Measurements from ENCODE around the gene NR1H2. TPM values are rescaled to one million over a fixed set of nuclear protein-coding genes. Genes with fewer than 3 reads are reported as not detected.
A peak's percentile ranks its signal among the peaks of the same experiment; 100 is the strongest.
"Not testable (repeated sequence)": the region's sequence is repeated elsewhere in the genome, so short reads cannot be mapped to it uniquely, and the experiment has no call there.

The NR1H2 gene
- total RNA-seq = 33.4 TPM

DNA sequence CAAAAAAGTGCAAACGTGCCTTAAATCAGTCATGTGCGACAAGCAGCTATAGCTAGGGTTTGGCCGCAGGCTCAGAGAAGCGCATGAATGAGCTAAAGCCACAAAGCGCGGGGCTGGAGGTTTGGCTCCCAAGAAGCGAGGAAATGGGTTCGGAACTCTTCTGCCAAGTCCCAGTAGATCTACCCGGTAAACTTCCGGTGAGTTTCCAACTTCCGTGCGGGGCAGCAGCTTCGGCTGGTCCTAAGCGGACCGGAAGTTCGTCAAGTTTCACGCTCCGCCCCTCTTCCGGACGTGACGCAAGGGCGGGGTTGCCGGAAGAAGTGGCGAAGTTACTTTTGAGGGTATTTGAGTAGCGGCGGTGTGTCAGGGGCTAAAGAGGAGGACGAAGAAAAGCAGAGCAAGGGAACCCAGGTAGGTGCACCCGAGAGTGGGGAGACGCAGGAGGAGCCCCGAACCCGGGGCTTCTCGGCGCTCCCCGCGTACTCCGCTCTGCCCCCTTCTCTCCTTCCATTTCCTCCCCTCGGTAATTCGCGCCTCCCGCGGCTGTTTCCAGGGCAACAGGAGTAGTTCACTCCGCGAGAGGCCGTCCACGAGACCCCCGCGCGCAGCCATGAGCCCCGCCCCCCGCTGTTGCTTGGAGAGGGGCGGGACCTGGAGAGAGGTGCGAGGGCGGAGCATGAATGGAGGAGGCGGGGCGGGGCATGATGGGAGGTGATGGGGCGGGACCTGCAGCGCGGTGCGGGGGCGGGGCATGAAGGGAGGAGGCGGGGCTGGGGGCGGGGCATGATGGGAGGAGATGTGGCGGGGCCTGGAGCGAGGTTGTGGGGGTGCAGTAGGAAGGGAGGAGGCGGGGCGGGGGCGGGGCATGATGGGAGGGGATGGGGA is at the start of gene NR1H2:
TSS of gene NR1H2 (plus strand) at position 292 of the 885 bp plus-strand sequence. CDS start 1,149 bp downstream, outside the sequence.
- peak; percentile 94 for ATAC-seq

DNA sequence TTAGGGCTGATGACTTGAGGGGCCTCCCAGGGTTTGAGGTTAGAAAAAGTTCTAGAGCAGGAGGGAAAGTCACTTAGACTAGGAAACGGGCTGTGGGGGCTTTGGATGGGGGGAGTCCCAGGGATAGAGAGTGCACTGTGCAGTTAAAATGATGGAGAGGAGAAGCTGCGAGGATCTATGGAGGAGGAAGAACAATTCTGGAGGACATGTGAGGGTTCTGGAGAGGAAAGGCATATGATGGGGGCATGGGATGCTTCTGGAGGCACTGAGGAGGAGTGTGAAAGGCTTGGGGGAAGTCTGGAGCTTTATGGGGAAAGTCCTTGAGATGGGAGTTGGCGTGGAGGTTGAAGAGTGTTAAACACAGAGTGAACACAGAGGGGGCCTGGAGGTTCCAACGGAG is 49.2 kb upstream of the NR1H2 start:
- no peak for ATAC-seq

- no peak for ATAC-seq
These were observed 48.6 kb upstream of the NR1H2 start for GRCh38 chr19:50327461-50328223.

GRCh38 chr19:50328224-50328872 is 47.9 kb upstream of the NR1H2 start:
- ATAC-seq = no peak

GRCh38 chr19:50328873-50329145 is 47.4 kb upstream of the NR1H2 start:
- no peak for ATAC-seq

GRCh38 chr19:50329146-50329925 is 46.9 kb upstream of the NR1H2 start, which contains the start of gene KCNC3:
KCNC3 (minus strand) TSS chr19:50329377; CDS start chr19:50329082, 295 bp downstream.
- ATAC-seq = peak; percentile 86

DNA sequence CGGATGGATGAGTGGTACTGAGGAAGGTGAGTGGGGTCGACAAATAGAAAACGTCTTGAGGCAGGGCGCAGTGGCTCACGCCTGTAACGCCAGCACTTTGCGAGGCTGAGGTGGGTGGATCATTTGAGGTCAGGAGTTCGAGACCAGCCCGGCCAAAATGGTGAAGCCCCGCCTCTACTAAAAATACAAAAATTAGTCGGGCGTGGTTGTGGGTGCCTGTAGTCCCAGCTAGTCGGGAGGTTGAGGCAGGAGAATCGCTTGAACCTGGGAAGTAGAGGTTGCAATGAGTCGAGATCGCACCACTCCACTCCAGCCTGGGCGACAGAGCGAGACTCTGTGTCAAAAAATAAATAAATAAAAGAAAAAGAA is 46.3 kb upstream of the NR1H2 start:
- not testable (repeated sequence) for ATAC-seq

DNA sequence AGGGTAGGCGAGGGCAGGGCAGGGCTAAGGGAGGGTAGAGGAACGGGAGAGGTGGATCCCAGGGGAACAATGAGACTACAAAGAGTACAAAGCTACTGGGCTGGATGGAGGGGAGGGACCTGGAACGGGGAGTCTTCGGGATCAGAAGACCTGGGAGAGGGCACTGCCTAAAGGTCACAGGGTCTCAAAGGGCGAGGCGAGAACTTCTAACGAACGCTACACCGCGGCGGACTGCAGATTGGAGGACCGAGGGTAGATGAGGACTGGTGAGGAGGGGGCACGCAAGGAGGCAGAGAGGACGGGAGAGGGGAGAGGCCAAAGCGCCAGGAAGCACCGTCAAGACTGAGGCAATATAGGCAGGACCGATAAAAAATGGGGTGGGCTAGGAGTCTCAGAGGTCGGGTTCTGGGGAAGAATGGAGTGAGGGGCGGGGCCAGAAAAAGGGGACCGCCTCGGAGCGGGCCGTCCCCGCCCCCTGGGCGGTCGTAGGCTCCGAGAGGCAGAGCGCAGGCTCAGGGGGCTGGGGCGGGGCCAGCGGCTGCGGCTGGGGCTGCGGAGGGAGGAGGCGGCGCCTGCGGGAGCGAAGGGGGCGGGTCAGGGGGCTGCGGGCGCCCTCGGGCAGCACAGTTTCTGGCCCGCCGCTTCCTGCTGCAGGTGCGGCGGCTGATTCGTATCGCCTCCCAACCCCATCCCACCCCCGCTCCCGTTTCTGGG is 45.7 kb upstream of the NR1H2 start:
- ATAC-seq = peak; percentile 15

DNA sequence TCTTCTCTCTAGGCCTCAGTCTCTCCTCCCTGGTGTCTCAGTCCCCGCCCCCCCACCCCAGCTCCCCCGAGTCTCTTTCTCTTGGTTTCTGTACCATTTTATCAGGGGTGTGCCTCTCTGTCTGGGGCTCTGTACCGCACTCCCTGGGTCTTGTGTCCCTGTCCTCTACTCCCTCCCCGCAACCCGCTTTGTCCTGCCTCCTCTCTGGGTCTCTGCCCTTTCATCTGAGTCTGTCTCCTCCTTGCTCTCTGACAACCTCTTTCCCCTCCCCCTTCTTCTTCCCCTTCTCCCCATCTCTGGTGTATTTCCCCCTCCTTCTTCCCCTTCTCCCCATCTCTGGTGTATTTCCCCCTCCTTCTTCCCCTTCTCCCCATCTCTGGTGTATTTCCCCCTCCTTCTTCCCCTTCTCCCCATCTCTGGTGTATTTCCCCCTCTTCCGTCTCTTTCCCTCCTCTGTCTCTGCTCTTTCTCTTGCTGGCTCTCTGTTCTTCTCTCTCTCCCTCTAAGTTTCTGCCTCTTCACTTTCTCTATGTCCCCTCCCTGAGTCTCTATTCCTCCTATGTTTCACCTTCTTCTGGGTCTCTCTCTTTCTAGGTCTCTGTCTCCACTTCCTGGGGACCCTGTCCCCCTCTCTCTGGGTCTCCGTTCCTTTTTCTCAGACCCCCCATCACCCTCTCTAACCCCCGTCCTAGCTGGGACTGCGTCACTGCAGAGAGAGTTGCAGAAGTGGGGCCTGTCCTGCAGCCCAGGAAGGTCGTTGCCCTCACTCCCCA is 44.9 kb upstream of the NR1H2 start:
- ATAC-seq = no peak

DNA sequence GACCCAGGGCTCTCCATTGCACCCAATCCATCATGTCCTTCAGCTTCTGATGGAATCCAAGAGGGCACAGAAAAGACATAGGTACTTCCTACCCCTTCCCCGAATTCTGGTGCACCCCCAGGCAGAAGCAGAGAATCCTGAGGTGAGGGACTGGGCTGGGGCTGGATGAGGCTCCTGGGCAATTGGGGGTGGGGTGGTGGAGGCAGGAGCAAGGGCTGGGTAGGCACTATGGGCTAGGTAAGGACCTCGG is 44.3 kb upstream of the NR1H2 start:
- ATAC-seq = no peak

GRCh38 chr19:50332244-50333038 is 43.8 kb upstream of the NR1H2 start:
- ATAC-seq = no peak

DNA sequence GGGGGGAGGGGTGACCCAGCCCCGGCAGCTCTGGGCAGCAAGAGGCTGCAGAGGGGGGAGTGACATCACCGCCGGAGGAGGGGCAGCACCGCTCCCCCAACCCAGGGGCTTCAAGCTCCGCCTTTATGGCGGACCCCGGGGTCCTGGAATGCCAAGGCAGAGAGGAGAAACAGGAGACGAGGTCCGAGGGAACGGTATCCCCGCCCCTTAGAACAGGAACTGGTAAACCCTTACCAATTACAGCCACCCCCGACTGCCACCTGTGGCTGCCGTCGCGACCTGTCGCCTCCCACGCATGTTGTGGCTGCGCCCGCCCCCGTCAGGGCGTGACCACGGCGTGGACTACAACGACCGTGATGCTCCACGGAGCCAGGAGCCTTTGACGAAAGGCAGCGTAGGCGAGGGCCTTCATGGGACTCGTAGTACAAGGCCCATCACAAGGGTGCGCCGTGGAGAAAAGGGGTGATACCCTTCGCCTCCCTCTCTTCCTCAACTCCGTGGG is 43.0 kb upstream of the NR1H2 start:
- peak; percentile 53 for ATAC-seq

- peak; percentile 20 for ATAC-seq
These were observed 42.3 kb upstream of the NR1H2 start for GRCh38 chr19:50333737-50334617.

GRCh38 chr19:50334741-50335421 is 41.4 kb upstream of the NR1H2 start:
- no peak for ATAC-seq

- not testable (repeated sequence) for ATAC-seq
These were observed 39.2 kb upstream of the NR1H2 start for GRCh38 chr19:50337031-50337430.

DNA sequence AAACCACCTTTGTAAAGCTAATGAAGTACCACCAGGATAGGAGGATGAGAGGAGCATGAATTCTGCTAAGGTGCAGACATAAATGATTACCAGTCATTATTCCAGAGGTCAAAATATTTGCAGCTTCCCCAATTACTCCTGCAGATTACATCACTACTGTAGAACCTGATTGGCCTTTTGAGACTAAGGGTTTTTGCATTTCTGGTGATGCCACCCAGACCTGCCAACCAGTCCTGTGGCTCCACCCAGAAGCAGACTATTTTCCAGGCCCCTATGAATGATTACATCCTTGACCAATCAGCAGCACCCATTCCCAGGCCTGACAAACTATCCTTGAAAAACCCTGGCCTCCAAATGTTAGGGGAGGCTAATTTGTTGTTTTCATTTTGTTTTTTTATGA is 35.9 kb upstream of the NR1H2 start:
- no peak for ATAC-seq

DNA sequence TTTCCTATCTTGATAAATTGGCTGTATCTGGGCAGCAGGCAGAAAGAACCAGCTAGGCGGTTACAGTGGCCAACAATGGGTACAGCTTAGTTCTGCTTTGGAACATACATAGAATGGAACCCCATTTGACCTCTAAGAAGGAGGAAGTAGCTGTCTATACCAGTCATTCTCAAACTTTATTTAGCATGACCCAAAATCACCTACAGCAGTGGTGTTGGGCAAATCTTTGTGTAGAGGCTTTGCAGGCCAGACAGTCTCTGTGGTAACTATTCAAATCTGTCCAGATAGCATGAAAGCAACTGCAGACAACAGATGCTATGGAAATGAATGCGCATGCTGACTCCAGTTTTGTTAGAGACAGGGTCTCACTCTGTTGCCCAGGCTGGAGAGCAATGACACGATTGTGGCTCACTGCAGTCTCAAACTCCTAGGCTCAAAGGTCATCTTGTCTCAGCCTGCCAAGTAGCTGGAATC is 35.1 kb upstream of the NR1H2 start:
- ATAC-seq = peak; percentile 43

DNA sequence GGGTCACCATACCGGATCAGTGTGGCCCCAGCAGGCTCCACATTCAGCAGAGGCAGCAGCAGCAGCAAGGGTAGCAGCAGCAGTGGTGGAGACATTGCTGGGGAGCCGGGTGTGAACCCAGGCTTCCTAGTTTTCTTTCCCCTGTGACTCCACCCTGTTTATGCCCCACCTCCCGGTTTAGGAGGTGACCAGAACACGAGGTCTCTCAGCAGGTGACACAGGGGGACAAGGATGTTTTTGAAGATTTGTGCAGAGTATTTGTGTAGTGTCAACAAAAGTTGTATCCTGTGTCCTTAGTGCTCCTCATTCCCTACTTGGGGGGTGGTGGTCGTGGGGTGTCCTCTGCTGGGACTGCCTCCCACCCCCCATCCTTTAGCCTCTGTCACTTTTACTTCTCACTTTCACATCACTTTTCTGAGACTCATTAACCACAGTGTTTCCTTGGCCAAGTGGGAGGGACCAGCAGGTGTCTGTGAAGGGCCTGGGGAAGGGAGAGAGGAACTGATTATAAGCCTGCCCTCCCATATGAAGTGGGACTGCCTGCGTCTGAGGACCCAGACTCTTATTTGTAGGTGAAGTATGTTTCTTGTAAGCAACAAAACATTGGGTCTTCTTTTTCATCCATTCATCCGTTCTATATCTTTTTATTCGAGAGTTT is 31.5 kb upstream of the NR1H2 start:
- ATAC-seq = peak; percentile 58
